ENCODE measurements around the gene ELP4.

DNA sequence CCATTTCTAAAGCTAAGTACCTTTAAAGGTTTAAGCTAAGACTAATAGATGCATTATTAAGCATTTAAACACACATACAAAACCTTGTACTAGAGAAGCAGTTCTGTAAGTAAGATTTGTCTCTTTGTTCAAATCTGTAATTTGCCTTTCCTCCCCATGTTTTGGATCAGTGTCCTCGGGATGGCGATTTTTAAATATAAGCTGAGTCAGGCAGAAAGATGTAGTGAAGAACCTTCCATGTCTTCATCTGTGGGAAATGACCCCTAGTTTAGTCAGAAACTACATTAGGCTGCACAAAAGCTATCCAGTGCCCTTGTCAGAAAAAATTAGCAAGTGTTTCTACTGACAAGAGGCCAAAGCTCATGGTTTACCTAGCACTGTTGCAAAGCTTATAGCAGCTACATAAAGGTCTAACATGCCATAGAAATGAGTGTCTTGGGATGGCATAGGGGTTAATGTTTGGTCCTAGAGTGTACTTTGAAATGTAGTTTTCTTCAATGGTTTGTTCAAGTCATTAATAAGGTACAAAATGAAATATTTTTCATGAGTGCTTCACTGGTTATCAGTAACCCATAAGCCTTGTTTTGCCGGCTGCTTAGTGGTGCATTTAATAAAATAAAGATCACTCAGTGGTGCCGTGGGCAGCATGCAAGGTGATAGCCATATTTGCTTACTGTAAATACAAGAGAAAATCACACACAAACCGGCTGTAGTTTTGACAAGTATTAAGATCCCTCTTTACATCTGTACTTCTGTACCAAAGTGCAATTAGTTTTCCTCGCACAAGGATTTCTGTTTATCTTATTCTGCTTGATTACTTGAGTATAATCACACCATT is 139.8 kb downstream of the ELP4 start:
- TF ChIP-seq TCF7L2 (IDR thresholded peaks at IDR 0.05; ENCODE audit: low read depth, low read length) (no peak), POLR2AphosphoS5 (IDR thresholded peaks at IDR 0.05; ENCODE audit: low read depth, low read length) (no peak)
- TF ChIP-seq, protein P1, sequence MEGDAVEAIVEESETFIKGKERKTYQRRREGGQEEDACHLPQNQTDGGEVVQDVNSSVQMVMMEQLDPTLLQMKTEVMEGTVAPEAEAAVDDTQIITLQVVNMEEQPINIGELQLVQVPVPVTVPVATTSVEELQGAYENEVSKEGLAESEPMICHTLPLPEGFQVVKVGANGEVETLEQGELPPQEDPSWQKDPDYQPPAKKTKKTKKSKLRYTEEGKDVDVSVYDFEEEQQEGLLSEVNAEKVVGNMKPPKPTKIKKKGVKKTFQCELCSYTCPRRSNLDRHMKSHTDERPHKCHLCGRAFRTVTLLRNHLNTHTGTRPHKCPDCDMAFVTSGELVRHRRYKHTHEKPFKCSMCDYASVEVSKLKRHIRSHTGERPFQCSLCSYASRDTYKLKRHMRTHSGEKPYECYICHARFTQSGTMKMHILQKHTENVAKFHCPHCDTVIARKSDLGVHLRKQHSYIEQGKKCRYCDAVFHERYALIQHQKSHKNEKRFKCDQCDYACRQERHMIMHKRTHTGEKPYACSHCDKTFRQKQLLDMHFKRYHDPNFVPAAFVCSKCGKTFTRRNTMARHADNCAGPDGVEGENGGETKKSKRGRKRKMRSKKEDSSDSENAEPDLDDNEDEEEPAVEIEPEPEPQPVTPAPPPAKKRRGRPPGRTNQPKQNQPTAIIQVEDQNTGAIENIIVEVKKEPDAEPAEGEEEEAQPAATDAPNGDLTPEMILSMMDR (IDR thresholded peaks at IDR 0.05): no peak
- TF ChIP-seq, protein P2, sequence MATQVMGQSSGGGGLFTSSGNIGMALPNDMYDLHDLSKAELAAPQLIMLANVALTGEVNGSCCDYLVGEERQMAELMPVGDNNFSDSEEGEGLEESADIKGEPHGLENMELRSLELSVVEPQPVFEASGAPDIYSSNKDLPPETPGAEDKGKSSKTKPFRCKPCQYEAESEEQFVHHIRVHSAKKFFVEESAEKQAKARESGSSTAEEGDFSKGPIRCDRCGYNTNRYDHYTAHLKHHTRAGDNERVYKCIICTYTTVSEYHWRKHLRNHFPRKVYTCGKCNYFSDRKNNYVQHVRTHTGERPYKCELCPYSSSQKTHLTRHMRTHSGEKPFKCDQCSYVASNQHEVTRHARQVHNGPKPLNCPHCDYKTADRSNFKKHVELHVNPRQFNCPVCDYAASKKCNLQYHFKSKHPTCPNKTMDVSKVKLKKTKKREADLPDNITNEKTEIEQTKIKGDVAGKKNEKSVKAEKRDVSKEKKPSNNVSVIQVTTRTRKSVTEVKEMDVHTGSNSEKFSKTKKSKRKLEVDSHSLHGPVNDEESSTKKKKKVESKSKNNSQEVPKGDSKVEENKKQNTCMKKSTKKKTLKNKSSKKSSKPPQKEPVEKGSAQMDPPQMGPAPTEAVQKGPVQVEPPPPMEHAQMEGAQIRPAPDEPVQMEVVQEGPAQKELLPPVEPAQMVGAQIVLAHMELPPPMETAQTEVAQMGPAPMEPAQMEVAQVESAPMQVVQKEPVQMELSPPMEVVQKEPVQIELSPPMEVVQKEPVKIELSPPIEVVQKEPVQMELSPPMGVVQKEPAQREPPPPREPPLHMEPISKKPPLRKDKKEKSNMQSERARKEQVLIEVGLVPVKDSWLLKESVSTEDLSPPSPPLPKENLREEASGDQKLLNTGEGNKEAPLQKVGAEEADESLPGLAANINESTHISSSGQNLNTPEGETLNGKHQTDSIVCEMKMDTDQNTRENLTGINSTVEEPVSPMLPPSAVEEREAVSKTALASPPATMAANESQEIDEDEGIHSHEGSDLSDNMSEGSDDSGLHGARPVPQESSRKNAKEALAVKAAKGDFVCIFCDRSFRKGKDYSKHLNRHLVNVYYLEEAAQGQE (IDR thresholded peaks at IDR 0.05; ENCODE audit: insufficient read depth in 1 of 2, low read depth in 2 of 2, low read length in 1 of 2): no peak
